Stimulated activated CD8-positive, alpha-beta memory T cell treated with anti-CD3 and anti-CD28 coated beads, Interleukin-15, amount 100 ng/mL, for 48 hours (primary cell): ENCODE measurements around the gene CFAP46.
A peak's percentile ranks its signal among the peaks of the same experiment; 100 is the strongest.
"Not testable (repeated sequence)": the region's sequence is repeated elsewhere in the genome, so short reads cannot be mapped to it uniquely, and the experiment has no call there.

ENCODE experiments used
- DNase-seq, 2 donors: peaks; one replicate each; pipeline ENCODE4 v3.0.0-alpha.2; 2020; ENCODE audit warnings: low read depth in 2 of 2

CFAP46 gene

DNA sequence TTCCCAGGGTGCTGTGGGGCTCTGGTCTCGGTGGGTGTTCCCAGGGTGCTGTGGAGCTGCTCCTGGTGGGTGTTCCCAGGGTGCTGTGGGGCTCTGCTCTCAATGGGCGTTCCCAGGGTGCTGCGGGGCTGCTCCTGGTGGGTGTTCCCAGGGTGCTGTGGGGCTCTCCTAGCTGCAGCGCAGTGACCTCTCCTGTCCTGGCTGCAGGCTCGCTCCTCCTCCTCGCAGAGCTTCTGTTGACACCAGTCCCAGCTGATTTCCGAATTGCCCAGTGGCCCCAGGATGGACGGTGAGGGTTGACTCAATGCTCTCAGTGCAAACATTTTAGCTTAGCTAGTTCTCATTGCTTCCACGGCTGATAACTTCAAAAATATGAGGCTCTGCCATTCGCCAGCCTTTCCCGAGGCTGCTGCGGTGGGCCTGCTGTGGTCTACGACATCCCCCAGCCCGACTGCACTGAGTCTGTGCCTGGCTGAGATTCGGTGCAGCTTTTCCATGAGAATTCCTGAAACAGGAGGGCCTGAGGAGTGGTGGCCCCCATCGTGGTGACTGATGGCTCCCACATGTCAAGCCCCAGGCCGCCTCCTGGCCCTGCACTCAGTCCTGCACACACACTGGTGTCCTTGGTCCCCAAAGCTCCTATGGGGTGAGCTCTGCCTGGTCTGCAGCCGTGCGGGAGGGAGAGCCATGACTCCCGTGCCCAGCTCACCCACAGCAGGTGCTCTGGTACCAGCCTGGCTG, 98.1 kb downstream of the CFAP46 start:
- no peak for DNase-seq

DNA sequence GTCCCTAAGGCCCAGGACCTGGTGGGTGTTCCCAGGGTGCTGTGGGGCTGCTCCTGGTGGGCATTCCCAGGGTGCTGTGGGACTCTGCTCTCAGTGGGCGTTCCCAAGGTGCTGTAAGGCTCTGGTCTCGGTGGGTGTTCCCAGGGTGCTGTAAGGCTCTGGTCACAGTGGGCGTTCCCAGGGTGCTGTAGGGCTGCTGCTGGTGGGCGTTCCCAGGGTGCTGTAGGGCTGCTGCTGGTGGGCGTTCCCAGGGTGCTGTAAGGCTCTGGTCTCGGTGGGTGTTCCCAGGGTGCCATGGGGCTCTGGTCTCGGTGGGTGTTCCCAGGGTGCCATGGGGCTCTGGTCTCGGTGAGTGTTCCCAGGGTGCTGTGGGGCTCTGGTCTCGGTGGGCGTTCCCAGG, 99.1 kb downstream of the CFAP46 start:
- not testable (repeated sequence) for DNase-seq

DNA sequence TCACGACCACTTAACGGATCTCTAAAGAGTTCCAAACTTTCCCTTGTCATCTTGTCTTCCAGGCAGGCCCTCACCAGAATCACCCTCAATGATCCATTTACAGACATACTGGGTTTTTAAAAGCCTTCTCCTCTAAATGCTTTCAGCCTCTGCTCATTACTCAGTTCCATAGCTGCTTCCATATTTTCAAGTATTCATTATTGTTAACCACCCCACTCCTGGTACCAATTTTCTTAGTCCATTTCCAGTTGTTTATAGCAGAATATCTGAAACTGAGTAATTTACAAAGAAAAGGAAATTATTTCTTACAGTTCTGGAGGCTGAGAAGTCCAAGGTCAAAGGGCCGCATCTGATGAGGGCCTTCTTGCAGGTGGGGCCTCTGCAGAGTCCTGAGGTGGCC, 100.0 kb downstream of the CFAP46 start:
- no peak for DNase-seq

- no peak for DNase-seq
Measured at GRCh38 chr10:132841615-132841975, 100.8 kb downstream of the CFAP46 start.

DNA sequence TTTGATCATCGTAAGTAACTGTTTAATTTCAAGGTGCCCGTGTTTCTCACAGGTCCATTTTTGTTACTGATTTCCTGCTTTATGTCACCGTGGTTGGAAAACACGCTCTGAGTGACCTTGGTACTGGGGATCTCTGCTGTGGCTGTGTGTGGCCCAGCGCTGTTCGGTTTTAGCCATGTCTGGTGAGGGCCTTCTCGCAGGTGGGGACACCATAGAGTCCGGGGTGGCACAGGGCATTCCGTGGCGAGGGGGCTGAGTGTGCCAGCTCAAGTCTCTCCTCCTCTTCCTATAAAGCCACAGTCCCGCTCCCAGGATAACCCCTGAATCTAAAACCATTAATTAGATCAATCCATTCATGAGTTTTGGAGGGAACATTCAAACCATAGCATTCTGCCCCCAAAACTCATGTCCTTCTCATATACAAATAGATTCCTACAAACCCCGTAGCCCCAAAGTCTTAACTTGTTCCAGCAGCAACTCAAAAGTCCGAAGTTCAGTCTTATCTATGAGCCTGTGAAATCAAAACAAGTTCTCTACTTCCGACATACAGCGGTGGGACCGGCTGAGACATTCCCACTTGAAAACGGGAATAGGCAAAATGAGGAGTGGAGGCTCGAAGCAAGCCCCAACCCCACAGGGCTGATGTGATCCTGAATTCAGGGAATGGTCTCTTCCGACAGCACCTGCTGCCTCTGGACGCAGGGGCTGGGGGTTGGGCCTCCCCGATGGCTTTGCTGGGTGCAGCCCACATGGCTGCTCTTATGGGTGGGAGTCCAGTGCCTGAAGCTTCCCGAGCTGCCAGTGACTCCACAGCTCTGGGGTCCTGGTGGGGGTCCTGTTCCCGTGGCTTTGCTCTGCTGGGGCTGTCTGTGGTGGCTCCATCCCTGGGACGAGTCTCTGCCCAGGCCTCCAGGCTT, 101.4 kb downstream of the CFAP46 start:
- DNase-seq = no peak

DNA sequence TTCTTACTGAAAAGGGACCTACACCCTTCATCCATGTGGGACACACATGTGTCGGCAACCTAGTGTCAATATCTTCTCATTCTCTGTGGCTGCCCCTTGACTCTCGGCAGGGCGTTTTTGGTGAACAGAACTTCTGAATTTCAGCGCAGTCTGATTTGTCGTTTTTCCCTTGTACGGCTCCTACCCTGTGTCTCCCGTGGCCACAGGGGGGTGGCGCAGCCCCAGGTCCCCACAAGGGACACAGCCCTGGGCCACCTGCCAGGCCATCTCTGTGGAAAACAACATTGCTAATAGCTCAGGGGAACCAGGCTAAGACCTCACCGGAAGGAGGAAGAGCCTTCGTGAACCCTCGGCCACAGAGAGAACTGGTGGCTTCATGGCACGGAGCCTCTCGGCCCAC, 103.3 kb downstream of the CFAP46 start:
- DNase-seq = no peak

- DNase-seq = no peak
Measured at GRCh38 chr10:132838346-132838970, 103.9 kb downstream of the CFAP46 start.

GRCh38 chr10:132837905-132838304, 104.5 kb downstream of the CFAP46 start:
- no peak for DNase-seq

GRCh38 chr10:132836832-132837540, 105.4 kb downstream of the CFAP46 start:
- DNase-seq = peak in 1 of 2 donors; percentile 12

GRCh38 chr10:132836248-132836831, 106.0 kb downstream of the CFAP46 start:
- no peak for DNase-seq

GRCh38 chr10:132835848-132836233, 106.5 kb downstream of the CFAP46 start:
- DNase-seq = no peak

- no peak for DNase-seq
Measured at GRCh38 chr10:132834891-132835847, 107.2 kb downstream of the CFAP46 start.

GRCh38 chr10:132834311-132834761, 108.0 kb downstream of the CFAP46 start:
- no peak for DNase-seq

DNA sequence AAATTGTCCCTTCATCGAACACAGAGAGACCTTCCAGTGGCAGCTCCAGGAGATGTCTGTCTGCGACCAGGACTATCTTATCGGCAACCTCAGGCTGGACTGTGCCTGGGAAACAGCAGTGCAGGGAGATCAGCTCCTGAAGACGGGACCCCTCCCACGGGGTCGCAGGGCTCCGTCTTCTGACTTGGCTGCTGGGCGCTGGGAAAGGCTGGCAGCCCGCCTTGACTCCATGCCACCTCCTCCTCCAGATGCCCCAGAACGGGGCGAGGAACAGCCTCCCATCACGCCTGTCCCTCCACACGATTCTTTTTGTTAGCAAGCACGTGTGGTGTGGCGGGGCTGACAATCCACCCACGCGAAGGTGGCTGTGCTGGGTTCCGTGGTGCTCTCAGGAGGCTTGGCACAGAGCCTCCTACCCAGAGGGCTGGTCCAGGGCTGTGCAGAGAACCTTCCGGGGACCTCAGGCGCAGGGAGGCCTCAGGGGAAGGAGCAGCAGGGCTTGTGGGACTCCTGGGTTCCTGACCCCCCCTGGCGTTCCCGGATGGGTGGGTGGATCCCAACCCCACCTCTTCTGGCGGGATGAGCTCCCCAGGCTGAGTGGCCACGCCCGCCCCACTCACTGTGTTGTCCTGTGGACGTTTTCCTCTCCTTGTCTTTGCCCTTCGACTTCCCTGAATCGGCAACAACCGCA, 108.8 kb downstream of the CFAP46 start:
- no peak for DNase-seq

GRCh38 chr10:132832186-132832969, 110.0 kb downstream of the CFAP46 start:
- no peak for DNase-seq

- DNase-seq = no peak
Measured at GRCh38 chr10:132829403-132829802, 113.0 kb downstream of the CFAP46 start.

DNA sequence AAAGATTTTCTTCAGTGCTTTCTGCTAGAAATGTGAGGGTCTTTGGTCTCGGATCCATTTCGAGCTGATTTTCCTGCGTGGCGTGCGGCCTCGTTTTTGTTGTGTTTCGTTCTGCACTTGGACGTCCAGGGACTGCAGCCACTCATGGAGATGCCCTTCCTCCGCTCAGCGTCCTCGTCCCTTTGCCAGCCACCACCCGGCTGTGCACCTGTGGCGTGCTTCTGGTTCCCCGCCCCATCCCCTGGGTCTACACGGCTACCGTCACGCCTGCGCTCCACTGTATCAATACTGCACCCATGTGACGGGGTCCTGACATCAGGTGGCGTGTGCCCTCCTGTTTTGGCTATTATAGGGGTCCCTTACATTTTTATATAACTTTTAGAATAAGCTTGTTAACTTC, 113.7 kb downstream of the CFAP46 start:
- DNase-seq = no peak

DNA sequence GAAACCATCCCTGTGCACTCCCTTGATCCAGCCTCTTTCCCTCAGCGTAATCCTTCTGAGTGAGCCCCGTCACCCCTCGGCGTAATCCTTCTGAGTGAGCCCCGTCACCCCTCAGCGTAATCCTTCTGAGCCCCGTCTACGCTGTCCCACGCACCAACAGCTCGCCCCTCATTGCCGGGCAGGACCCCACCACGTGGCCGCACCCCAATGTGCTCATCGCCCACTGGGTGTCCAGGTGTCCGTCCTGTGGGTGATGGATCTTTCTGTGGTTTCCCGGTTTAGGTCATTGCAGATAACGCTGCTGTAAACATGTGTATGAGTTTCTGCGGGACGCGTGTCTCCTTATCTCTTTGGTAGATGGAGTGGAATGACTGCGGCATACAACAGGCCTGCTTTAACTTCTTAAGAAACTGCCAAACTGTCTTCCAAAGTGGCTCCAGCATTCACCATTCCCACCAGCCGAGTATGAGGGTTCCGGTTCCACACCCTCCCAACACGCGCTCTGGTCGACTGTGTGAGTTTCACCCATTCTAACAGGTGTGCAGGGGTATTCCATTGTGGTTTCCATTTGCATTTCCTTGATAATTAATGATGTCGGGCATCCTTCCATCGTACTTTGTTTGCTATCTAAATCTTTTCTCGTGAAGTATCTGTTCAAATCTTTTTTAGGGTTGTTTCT, 114.4 kb downstream of the CFAP46 start:
- DNase-seq = no peak
